K562 (cell line): Measurements from ENCODE around the gene ZNF213. TPM values are rescaled to one million over a fixed set of nuclear protein-coding genes. Genes with fewer than 3 reads are reported as not detected.

Experiments used
- BRD9 ChIP-seq: fragments of 450-650 bp; IDR thresholded peaks from 2 replicates; pipeline ENCODE4 v1.6.1; 2018; ENCODE audit warnings: low read depth; ENCODE audit not compliant: partially characterized antibody
- COPS2 ChIP-seq: fragments of 450-650 bp; conservative IDR thresholded peaks from 2 replicates; pipeline ENCODE4 v1.6.1; 2016; ENCODE audit warnings: mild to moderate bottlenecking, moderate library complexity
- CREBBP ChIP-seq: IDR thresholded peaks from one replicate; pipeline ENCODE4 v1.6.1; 2012; ENCODE audit warnings: low read depth, mild to moderate bottlenecking, control low read depth, inconsistent platforms, low read length
- FOXJ2 ChIP-seq: fragments of 200-800 bp; sonication (Bioruptor generic); IDR thresholded peaks from 2 replicates; pipeline ENCODE4 v1.6.1; 2016; ENCODE audit warnings: missing genetic modification characterization, missing compliant biosample characterization
- GATA2 ChIP-seq: sonication (generic); formaldehyde crosslinking; IDR thresholded peaks from 2 replicates; pipeline ENCODE4 v1.4.0; 2020; ENCODE audit warnings: mild to moderate bottlenecking, missing genetic modification reagents
- KLF1 ChIP-seq: fragments of 450-650 bp; IDR thresholded peaks from 2 replicates; pipeline ENCODE4 v1.6.1; 2016; ENCODE audit warnings: missing genetic modification characterization, missing compliant biosample characterization
- NCOA4 ChIP-seq: fragments of 450-650 bp; IDR thresholded peaks from 2 replicates; pipeline ENCODE4 v1.6.1; 2018; ENCODE audit warnings: mild to moderate bottlenecking; ENCODE audit not compliant: partially characterized antibody
- PHF21A ChIP-seq: fragments of 450-650 bp; IDR thresholded peaks from 2 replicates; pipeline ENCODE4 v1.6.1; 2017; ENCODE audit warnings: low read depth, borderline replicate concordance
- POLR2H ChIP-seq: IDR thresholded peaks from 2 replicates; pipeline ENCODE4 v1.6.1; 2016; ENCODE audit warnings: missing genetic modification characterization, low read depth, mild to moderate bottlenecking, control low read depth, missing compliant biosample characterization, moderate library complexity
- PYGO2 ChIP-seq: fragments of 450-650 bp; IDR thresholded peaks from 2 replicates; pipeline ENCODE4 v1.6.1; 2016; ENCODE audit warnings: mild to moderate bottlenecking, missing genetic modification characterization, moderate library complexity, missing compliant biosample characterization
- RUNX1 ChIP-seq: sonication (generic); IDR thresholded peaks from 2 replicates; pipeline ENCODE4 v1.6.1; 2016; ENCODE audit warnings: antibody characterized with exemption, low read depth
- TARDBP ChIP-seq: fragments of 450-650 bp; IDR thresholded peaks from 2 replicates; pipeline ENCODE4 v1.6.1; 2016
- TEAD1 ChIP-seq, 2 experiments: fragments of 450-650 bp in 1 of 2; sonication (generic) in 1 of 2; formaldehyde crosslinking; IDR thresholded peaks; 2 replicates each; pipeline versions ENCODE4 v1.4.0 to v1.8.0; 2020 to 2022; ENCODE audit warnings: mild to moderate bottlenecking in 2 of 2, missing genetic modification reagents in 1 of 2
- ZBTB1 ChIP-seq: sonication (generic); formaldehyde crosslinking; IDR thresholded peaks from 2 replicates; pipeline ENCODE4 v1.8.1; 2023; ENCODE audit warnings: missing genetic modification reagents, low read depth, mild to moderate bottlenecking, borderline replicate concordance
- ZNF699 ChIP-seq: fragments of 250-450 bp; sonication (Bioruptor Pico); IDR thresholded peaks from 2 replicates; pipeline ENCODE4 v1.8.0; 2021; ENCODE audit warnings: mild to moderate bottlenecking, moderate library complexity; ENCODE audit not compliant: insufficient replicate concordance
- ZSCAN29 ChIP-seq: fragments of 450-650 bp; IDR thresholded peaks from 2 replicates; pipeline ENCODE4 v1.6.1; 2017
- polyA plus RNA-seq, 8 experiments: library from polyadenylated mRNA; depleted of rRNA in 4 of 8; stranded (reverse) in 5 of 8; unstranded in 3 of 8; fragments of >200 nt; fragmentation: Nextera tagmentation in 2 of 8; fragmentation: Illumina TruSeq in 1 of 8; extraction: Ambion mirVana in 2 of 8; extraction: Trizol in 1 of 8; gene quantifications; 2 replicates each; pipeline versions ENCODE4 v1.2.1 to v1.2.3, GENCODE V29; 2011 to 2014; ENCODE audit warnings: inconsistent platforms in 1 of 8, missing spikeins in 1 of 8
- total RNA-seq, 7 experiments: library from RNA; depleted of rRNA in 6 of 7; stranded (reverse); fragments of >200 nt in 6 of 7; fragmentation: Illumina TruSeq in 2 of 7; extraction: Trizol in 2 of 7; gene quantifications; 2 replicates each; pipeline versions ENCODE4 v1.2.1 to v1.2.3, GENCODE V29; 2011 to 2021; ENCODE audit warnings: low replicate concordance in 1 of 7
- TF ChIP-seq, protein P1 (sequence below), 2 experiments: IDR thresholded peaks; 2 replicates each; pipeline ENCODE4 v1.6.1; 2011; ENCODE audit warnings: borderline replicate concordance in 1 of 2, control low read depth in 1 of 2, low read depth in 1 of 2, low read length in 1 of 2, mild to moderate bottlenecking in 1 of 2, mixed read lengths in 1 of 2, moderate library complexity in 1 of 2; ENCODE audit not compliant: insufficient read depth in 1 of 2, insufficient read length in 1 of 2, poor library complexity in 1 of 2, severe bottlenecking in 1 of 2; ENCODE audit errors: extremely low read depth in 1 of 2
- TF ChIP-seq, protein P2 (sequence below): fragments of 450-650 bp; formaldehyde crosslinking; IDR thresholded peaks from 2 replicates; pipeline ENCODE4 v1.4.0; 2020; ENCODE audit warnings: mild to moderate bottlenecking, mixed read lengths
- TF ChIP-seq, protein P3 (sequence below): fragments of 150-350 bp; IDR thresholded peaks from 2 replicates; pipeline ENCODE4 v1.6.1; 2014; ENCODE audit warnings: low read depth, mild to moderate bottlenecking, low read length, borderline replicate concordance

Gene ZNF213
- total and polyA plus RNA-seq, 9 of the 15 experiments (the other 6 are each of a cell fraction or from before 2014, with no cell fraction given): 0.49 to 10.0 (median 1.8) TPM

DNA sequence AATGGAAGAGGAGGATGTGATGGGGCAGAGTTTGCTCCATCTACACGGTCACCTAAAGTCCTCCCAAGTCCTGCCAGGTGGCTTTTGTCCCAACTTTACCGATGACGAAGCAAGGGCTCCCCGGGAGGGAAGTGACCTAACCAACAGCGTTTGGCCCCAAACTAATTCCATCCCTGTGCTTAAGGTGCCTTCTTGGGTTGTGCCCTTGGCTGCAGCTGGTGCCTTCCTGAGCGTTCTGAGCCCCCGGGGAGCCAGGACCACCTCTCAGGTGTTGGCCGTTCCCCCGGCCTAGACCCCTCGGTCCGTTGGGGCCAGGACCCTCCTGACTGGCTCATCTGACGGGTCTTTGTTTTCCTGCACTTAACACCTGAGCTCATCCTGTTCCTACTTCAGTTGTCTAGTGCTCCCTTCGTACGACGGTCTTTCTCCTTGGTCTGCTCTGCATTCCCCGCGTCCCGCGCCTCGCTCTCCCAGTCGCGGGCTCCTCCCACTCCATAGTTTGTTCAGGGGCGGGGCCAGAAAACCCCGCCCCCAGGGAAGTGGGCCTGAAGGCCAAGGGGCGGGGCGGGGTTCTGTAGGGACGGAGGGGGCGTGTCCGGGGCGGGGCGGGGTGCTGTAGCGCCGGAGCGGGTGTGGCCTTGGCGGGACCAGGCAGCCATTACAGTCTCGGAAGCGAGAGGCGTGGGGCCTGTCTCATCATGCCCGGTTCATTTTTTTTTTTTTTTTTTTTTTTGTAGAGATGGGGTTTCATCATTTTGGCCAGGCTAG is 34.9 kb upstream of the ZNF213 start (continued):
- TF ChIP-seq PYGO2 (tag) (no peak), NCOA4 (no peak), PHF21A (no peak), CREBBP (no peak), COPS2 (no peak), ZBTB1 (no peak), RUNX1 (no peak), KLF1 (tag) (no peak), FOXJ2 (tag) (no peak), TARDBP (no peak), BRD9 (no peak), TEAD1 (CRISPR knock-in tag; IDR thresholded peaks at IDR 0.05) (peak in 1 of 2 experiments; percentile 65; a peak in 1 of 4 replicates), ZNF699 (CRISPR knock-in tag) (no peak), ZSCAN29 (no peak), POLR2H (tag) (no peak), GATA2 (CRISPR knock-in tag) (no peak)
- TF ChIP-seq, protein P1, sequence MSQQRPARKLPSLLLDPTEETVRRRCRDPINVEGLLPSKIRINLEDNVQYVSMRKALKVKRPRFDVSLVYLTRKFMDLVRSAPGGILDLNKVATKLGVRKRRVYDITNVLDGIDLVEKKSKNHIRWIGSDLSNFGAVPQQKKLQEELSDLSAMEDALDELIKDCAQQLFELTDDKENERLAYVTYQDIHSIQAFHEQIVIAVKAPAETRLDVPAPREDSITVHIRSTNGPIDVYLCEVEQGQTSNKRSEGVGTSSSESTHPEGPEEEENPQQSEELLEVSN (IDR thresholded peaks at IDR 0.05; ENCODE audit: borderline replicate concordance in 1 of 2, extremely low read depth in 1 of 2, insufficient read depth in 1 of 2, insufficient read length in 1 of 2, low read depth in 1 of 2, low read length in 1 of 2, poor library complexity in 1 of 2, severe bottlenecking in 1 of 2): peak in 1 of 2 experiments; percentile 78
- TF ChIP-seq, protein P2, sequence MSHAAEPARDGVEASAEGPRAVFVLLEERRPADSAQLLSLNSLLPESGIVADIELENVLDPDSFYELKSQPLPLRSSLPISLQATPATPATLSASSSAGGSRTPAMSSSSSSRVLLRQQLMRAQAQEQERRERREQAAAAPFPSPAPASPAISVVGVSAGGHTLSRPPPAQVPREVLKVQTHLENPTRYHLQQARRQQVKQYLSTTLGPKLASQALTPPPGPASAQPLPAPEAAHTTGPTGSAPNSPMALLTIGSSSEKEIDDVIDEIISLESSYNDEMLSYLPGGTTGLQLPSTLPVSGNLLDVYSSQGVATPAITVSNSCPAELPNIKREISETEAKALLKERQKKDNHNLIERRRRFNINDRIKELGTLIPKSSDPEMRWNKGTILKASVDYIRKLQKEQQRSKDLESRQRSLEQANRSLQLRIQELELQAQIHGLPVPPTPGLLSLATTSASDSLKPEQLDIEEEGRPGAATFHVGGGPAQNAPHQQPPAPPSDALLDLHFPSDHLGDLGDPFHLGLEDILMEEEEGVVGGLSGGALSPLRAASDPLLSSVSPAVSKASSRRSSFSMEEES (CRISPR knock-in tag): no peak
- TF ChIP-seq, protein P3, sequence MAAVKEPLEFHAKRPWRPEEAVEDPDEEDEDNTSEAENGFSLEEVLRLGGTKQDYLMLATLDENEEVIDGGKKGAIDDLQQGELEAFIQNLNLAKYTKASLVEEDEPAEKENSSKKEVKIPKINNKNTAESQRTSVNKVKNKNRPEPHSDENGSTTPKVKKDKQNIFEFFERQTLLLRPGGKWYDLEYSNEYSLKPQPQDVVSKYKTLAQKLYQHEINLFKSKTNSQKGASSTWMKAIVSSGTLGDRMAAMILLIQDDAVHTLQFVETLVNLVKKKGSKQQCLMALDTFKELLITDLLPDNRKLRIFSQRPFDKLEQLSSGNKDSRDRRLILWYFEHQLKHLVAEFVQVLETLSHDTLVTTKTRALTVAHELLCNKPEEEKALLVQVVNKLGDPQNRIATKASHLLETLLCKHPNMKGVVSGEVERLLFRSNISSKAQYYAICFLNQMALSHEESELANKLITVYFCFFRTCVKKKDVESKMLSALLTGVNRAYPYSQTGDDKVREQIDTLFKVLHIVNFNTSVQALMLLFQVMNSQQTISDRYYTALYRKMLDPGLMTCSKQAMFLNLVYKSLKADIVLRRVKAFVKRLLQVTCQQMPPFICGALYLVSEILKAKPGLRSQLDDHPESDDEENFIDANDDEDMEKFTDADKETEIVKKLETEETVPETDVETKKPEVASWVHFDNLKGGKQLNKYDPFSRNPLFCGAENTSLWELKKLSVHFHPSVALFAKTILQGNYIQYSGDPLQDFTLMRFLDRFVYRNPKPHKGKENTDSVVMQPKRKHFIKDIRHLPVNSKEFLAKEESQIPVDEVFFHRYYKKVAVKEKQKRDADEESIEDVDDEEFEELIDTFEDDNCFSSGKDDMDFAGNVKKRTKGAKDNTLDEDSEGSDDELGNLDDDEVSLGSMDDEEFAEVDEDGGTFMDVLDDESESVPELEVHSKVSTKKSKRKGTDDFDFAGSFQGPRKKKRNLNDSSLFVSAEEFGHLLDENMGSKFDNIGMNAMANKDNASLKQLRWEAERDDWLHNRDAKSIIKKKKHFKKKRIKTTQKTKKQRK: no peak
